SKM-1 (cell line): ENCODE results near the gene USP3.

Experiments used
- DNase-seq: peaks from one replicate; lab custom pipeline; 2025; ENCODE audit not compliant: unreplicated experiment; lab: John Stamatoyannopoulos, UW

USP3 gene

GRCh38 chr15:63582179-63582578, 77.8 kb downstream of the USP3 start:
- DNase-seq = no peak

GRCh38 chr15:63582718-63583426, 78.5 kb downstream of the USP3 start:
- no peak for DNase-seq

DNA sequence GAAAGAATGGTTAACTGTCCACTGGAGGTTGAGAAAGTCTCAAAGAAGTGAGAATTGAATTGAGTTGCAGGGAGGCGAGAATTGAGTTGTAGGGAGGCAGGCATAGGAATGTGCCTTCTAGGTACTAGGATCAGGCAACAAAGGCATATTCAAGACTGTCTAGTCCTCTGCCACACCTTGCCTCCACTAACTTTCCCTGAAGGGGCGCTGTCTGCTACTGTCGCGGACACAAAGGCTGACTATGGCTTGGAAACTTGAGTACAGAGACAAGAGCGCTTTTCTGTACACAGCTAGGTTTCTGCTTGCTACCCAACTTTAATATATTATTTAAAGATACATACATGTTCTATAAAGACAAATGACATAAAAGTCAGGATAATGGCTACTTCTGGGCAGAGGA, 82.4 kb downstream of the USP3 start:
- no peak for DNase-seq

- no peak for DNase-seq
These were observed 83.1 kb downstream of the USP3 start for GRCh38 chr15:63587527-63587926.

DNA sequence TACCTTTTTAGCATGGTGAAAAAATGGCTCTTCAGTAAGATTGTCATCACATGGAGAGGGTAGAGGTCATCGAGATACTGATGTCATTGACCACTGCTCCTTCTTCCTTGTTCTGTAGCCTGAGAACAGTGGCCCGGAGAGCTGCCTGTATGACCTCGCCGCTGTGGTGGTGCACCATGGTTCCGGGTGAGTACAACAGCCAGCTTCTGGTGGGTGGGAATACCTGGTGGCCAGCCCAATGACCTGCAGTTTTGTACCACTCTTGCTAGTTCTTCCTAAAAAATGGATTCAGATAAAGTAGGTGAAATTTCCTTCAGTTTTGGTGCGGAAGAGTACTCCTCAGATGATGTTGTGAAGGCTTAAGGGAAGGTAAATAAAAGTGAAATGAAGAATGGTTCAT, 84.4 kb downstream of the USP3 start:
- no peak for DNase-seq

- no peak for DNase-seq
These were observed 89.6 kb downstream of the USP3 start for GRCh38 chr15:63593705-63594671.

DNA sequence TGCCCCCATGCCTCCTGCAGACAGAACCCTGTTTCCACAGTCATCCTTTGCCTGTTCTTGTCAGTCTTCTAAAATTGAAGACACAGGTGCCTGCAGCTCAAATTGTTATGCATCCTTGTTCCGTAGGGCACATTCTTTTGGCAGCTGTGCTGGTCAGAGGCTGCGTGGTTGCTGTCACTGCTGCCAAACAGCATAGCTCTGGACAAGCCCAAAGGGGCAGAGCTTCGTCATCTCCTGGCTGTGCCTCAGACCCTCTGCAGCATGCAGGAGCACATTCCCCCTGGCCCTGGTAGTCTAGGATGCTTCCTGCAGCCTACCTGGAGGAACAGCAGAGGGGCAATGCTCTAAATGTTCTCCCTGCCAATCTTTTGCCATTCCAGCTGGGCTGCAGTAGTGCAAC, 90.7 kb downstream of the USP3 start:
- no peak for DNase-seq

- DNase-seq = no peak
These were observed 91.3 kb downstream of the USP3 start for GRCh38 chr15:63595688-63596087.

DNA sequence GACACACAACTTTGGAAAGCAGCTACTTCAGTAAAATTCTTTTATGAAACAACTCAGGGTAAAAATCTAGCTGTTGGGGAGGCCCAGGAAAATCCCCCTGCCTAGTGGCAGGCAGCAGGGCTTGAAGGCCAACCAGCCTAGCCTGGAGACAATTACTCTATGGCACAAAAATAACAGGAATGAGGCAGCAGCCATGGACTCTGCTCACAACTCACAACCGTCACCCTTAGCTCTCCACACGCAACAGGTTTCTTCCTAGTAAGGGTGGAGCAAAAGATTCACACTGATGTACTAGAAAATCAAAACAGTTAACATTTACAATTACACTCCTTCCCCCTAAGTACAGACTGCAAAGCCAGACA, 92.3 kb downstream of the USP3 start:
- no peak for DNase-seq

- no peak for DNase-seq
These were observed 92.8 kb downstream of the USP3 start, which contains the start of gene FBXL22 for GRCh38 chr15:63597038-63597790. Gene FBXL22 (plus strand): TSS chr15:63597387. CDS start chr15:63597393, 6 bp downstream.

- DNase-seq = no peak
These were observed 93.4 kb downstream of the USP3 start for GRCh38 chr15:63597821-63598220.

DNA sequence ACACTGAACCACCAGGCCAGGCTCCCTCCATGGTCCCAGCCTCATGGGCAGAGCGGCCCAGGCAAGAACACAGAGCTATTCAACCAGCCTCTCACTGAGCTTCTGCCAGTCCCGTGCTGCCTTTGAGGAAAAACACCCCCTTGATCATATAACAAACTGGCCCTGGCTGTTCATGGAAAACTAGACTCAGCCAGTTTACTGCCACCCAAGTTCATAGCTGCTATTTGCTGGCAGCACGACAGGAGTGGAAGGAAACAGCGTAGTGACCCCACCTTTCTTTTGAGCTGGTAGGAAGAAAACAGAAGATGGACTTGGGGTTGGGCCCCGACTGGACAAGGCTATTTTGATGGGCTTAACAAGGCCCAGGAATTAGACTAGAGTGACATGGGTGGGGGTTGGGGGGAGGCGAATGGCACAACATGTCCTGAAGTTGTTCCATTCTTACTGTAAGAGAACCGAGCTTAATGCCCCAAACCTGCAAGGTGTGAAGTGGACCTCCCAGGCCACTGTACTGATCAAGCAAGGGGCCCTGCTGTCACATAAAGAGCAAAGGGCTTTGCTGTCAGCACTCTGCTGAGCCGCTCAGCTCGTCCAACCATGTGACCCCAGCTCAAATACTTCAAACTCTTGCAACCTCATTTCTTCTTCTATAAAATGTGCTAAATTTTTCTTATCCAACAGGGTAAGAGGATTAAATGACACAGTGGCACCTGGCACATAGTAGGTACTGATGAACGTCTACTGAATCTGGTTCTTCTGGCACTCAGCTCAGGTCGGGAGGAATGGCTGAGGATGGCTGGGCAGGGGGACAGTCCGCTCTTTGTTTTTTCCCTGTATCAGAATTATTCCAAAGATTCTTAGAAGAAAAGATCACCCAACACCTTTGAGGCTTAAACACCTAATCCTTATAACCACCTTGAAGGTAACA, 94.3 kb downstream of the USP3 start:
- DNase-seq = no peak

- no peak for DNase-seq
These were observed 95.1 kb downstream of the USP3 start for GRCh38 chr15:63599401-63600000.

DNA sequence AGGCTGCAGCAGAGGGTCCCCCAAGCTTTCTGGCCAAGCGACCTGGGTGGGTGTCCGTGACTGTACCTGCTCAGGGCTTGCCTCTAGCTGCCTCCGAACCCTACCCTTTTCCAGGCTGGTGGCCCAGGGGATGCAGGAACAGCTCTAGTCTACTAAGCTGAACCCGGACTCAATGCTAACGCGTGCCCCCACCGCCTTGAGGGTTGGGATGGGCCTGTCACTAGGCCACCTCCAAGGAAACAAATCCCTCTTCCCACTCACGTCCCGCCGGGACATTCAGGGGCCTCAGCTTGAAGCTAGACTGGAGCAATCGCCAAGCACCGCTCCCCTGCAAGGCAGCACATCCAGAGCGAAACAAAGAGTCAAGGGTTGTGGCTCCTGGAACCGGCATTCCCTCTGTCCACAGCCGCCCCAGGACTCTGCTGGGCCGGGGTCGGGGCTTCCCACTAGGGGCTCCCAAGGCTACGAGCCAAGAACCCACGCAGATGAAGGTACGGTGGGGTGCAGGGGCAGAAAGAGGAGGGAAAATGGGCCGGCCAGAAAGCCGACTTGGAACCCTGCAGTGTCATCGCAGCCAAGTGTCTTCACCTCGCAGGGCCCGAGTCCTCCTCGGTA, 95.7 kb downstream of the USP3 start:
- DNase-seq = no peak

GRCh38 chr15:63600616-63601025, 96.2 kb downstream of the USP3 start:
- peak; percentile 76 for DNase-seq

DNA sequence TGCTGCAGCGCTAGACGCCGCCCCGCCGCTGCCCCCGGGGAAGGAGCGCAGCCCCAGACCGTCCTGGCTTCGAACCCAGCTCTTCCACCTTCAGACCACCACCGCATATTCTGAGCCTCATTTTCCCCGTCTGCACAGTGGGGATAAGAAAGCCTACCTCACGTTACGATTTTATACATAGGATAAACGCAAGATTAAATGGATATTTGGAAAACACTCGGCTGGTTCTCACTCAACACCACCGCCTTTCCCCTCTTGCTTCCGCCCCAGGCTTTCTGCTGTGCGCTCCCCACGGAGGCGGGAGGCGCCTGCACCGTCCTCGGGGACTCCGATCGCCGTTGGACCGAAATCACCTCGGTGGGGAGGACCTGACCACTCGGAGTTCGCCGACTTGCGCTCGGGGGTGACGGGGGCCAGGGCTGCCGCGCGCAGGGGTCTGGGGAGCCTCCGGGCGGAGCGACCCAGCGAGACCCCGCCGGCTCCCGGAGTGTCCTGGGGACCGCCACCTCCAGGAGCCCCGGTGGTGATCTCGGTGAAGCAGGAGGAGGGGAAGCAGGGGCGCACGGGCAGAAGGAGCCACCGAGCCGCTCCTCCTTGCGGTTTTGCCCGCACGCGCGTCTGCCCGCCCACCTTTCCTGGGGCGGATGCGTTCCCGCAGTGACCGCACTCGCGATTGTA, 96.8 kb downstream of the USP3 start:
- no peak for DNase-seq

DNA sequence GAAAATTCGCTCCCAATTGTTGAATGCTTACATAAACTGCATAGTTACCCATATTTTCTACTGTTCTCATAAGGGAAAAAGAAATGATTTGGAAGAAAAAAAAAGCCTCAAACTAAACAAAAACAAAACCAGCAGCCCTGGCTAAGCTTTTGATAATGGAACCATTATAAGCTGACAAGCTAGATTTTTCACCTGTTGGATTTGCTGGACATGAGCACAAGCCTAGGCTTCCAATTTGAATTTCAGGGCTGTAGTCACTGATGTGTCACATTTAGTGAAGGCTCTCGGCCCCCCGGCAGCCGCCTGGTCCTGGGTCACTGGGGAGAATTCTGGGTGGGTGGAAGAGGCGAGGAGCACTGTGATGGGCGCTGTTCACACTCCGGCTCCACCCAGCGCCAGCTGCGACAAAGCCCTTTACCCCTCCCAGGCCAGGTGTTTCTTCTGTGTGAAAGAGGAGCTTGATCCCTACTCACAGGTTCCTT, 97.4 kb downstream of the USP3 start:
- no peak for DNase-seq

GRCh38 chr15:63602595-63602994, 98.2 kb downstream of the USP3 start:
- DNase-seq = no peak

GRCh38 chr15:63603516-63603915, 99.1 kb downstream of the USP3 start:
- no peak for DNase-seq
